Ammon's horn (tissue), 1 donor: ENCODE data around the gene S1PR4.
"Not testable (repeated sequence)": the region's sequence is repeated elsewhere in the genome, so short reads cannot be mapped to it uniquely, and the experiment has no call there.

Experiments
- DNase-seq: peaks from one replicate; pipeline ENCODE4 v3.0.0-alpha.2; 2016; ENCODE audit warnings: low spot score

The S1PR4 gene

DNA sequence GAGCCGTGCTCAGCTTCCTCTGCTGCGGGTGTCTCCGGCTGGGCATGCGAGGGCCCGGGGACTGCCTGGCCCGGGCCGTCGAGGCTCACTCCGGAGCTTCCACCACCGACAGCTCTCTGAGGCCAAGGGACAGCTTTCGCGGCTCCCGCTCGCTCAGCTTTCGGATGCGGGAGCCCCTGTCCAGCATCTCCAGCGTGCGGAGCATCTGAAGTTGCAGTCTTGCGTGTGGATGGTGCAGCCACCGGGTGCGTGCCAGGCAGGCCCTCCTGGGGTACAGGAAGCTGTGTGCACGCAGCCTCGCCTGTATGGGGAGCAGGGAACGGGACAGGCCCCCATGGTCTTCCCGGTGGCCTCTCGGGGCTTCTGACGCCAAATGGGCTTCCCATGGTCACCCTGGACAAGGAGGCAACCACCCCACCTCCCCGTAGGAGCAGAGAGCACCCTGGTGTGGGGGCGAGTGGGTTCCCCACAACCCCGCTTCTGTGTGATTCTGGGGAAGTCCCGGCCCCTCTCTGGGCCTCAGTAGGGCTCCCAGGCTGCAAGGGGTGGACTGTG lies 1.2 kb downstream of the S1PR4 start:
- DNase-seq, result no peak

DNA sequence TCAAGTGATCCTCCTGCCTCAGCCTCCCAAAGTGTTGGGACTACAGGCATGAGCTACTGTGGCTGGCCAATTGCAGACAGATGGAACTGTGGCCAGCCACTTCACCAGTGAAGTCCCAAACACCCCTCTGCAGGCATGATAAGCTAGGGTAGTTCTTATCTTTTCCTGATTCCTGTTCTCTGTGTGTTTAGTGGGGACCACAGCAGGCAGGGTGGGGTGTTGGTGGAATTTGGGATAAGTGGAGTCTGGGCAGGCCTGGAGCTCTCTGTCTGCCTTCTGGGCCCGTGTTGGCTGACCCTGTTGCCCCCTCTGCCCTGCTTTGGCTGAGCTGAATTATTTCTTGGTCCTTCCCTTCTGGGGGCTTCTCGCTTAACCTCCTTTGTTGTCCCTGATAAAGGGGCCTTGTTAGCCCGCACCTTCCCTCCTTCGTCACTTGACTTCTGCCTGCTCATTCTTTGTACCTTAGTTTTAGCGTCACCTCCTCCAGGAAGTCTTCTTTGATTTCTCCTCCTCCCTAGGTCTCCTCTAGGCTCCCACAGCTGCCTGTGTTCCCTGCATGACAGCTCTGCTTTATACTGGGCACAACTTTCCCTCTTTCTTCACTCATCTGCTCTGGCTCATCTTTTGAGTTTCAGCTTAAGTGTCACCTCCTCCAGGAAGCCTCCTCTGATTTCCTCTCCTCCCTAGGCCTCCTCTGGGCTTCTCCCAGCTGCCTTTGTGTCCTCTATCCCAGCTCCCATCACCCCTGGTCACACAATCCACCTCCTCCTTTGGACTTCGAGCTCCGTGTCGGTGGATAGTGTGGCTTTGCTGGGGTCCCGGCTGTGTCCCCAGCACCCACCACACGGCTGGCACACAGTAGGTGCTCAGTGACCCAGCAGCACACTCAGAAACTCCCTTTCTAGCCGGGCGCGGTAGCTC lies 5.4 kb downstream of the S1PR4 start:
- DNase-seq, result no peak

- no peak for DNase-seq
Measured at GRCh38 chr19:3184847-3185460, 6.4 kb downstream of the S1PR4 start.

GRCh38 chr19:3185461-3186159 lies 7.0 kb downstream of the S1PR4 start, which contains the start of gene NCLN:
Gene NCLN (plus strand): TSS chr19:3185930. CDS start chr19:3186031, 101 bp downstream.
- peak; percentile 98 for DNase-seq

- DNase-seq, result no peak
Measured at GRCh38 chr19:3186160-3186688, 7.7 kb downstream of the S1PR4 start.

GRCh38 chr19:3186891-3187661 lies 8.5 kb downstream of the S1PR4 start:
- no peak for DNase-seq

DNA sequence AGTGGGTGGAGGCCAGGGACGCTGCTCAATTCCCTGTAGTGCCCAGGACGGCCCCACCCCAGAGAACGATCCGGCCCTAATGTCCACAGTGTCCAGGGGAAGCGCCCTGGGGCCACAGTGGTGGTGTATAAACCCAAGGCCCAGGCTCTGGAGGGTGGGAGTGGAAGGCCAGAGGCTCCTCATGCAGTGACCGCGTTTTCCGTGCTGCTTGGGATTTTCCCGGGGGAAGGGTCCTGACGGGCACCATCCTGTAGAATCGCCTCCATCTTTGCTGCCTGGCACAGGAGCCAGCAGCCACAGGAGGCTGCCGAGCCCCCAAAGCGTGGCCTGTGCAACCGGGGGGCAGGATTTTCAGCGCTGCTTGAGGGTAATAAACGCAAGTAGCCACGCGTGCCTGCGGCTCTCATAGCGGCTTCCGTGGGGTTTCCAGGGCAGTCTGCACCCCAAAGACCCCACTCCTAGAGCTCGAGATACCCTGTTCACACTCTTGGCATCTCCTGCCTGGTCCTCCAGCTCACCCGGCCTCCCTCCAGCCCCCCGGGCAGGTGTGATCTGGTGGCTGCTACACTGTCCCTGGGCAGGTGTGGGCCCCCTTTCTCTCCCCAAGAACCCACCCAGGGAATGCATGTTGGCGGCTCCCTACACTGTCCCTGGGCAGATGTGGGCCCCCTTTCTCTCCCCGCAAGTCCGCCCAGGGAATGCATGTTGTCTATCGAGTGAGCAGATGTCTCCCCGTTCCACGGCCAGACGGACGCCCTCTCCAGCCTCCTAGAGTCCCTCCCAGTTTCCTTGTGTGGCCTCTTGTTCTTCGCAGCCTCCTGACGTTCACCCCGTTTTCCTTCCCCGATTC lies 9.3 kb downstream of the S1PR4 start:
- DNase-seq, result no peak

DNA sequence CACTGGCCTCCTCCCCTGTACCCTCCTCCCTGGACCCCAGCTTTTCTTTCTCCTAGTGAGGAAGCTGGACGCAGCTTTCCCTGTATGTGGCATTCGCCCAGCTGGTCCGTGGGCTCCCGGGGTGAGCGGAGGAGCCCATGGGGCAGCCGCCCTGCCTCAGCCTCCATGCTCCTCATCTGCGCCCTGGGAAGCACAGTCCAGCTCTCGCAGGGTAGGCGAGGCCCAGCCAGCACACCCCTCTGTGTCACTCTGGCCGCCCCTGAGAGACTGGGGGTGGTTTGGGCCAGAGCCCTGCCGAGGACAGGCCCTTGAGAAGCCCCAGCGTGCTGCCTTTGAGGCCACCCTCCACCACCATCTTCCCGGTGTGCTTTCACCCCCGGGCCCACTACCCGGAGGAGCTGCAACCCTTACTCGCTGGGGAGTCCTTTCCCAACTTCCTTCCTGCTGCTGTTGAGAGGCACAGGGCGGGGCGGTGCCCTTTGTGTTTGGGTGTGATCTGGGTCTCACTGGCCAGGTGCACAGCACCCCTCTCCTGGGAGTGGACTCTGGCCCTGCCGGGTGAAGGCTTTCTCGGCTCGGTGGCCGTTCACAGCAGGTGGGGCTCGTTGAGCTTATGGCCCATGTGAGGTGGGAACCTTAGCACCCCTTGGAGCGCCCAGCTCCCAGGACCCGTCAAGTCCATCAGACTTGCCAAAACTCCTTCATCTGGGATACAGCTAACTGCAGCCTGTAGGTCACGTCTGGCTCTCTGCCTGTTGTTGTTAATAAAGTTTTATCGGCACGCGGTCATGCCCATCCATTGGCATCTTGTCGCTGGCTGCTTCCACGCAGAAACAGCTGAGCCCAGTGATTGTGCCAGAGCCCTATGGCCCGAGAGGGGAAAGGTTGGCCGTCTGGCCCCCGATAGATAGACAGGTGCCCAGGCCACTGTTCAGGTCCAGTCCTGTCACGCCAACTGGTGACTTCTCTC lies 10.3 kb downstream of the S1PR4 start:
- no peak for DNase-seq

DNA sequence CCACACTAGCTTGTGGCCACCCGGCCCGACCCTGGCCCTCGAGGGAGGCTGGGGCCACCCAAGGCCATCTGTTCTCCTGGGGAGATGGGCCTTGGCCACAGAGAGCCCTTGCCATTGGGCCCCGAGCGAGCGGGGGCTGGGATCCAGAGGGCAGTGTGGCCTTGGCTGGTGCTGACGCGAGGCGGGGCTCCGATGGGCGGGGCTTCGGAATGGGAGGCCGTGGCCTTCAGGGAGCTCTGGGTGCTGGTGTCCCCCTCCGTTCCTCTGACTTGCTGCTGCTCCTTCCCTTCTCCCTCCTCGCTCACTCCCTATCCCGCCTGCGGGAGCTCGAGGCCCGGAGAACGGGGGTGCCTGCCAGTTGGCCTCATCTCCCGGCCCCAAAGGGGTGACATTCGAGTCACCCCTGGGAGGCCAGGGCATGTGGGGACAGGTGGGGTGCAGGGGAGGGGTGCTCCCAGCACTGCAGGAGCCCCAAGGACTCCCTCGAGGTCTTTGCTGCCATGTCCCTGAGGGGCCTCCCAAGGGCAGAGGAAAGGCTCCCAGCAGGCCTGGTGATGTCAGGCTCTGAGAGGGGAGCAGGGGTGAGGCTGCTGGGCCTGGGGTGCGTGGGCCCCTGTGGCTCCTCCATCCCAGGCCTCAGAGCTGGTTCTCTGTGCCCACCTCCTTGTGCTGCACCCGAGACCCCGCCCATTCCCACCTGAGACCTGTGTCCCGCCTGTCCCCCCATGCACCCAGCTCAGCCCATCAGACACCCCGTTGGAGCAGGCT lies 11.3 kb downstream of the S1PR4 start:
- no peak for DNase-seq

GRCh38 chr19:3190470-3190770 lies 11.9 kb downstream of the S1PR4 start:
- no peak for DNase-seq

- DNase-seq, result no peak
Measured at GRCh38 chr19:3190921-3191805, 12.6 kb downstream of the S1PR4 start.

GRCh38 chr19:3191806-3192104 lies 13.2 kb downstream of the S1PR4 start:
- DNase-seq, result not testable (repeated sequence)

DNA sequence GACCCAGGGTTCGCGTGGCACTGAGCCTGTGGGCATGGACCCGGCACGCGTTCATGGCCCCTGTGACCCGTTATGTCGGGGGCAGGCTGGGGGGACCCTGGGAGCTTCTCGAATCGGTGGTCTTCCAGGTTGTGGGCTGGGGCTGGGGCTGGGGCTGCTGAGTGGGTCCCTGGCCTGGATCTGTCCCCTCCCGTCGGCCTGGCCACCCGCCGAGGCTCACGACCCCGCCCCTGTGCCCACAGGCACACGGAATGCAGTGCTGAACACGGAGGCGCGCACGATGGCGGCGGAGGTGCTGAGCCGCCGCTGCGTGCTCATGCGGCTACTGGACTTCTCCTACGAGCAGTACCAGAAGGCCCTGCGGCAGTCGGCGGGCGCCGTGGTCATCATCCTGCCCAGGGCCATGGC lies 13.7 kb downstream of the S1PR4 start:
- DNase-seq, result no peak

DNA sequence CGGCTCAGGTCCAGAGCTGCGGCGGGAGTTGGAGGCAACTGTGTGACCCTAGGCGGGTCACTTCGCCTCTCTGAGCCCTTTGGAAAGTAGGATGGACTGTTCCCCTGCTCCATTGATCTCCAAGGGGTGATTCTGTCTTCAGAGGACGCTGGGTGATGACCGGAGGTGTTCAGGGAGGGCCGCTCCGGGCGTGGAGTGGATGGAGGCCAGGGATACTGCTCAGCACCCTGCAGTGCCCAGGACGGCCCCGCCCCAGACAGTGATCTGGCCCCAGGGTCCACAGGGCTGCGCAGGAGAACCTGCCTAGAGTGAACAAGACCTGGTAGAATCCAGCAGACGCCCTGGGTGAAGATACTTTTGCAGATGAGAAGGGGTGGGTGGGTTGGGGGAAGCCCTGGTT lies 14.1 kb downstream of the S1PR4 start:
- DNase-seq, result no peak

GRCh38 chr19:3193256-3194105 lies 14.9 kb downstream of the S1PR4 start:
- DNase-seq, result no peak

DNA sequence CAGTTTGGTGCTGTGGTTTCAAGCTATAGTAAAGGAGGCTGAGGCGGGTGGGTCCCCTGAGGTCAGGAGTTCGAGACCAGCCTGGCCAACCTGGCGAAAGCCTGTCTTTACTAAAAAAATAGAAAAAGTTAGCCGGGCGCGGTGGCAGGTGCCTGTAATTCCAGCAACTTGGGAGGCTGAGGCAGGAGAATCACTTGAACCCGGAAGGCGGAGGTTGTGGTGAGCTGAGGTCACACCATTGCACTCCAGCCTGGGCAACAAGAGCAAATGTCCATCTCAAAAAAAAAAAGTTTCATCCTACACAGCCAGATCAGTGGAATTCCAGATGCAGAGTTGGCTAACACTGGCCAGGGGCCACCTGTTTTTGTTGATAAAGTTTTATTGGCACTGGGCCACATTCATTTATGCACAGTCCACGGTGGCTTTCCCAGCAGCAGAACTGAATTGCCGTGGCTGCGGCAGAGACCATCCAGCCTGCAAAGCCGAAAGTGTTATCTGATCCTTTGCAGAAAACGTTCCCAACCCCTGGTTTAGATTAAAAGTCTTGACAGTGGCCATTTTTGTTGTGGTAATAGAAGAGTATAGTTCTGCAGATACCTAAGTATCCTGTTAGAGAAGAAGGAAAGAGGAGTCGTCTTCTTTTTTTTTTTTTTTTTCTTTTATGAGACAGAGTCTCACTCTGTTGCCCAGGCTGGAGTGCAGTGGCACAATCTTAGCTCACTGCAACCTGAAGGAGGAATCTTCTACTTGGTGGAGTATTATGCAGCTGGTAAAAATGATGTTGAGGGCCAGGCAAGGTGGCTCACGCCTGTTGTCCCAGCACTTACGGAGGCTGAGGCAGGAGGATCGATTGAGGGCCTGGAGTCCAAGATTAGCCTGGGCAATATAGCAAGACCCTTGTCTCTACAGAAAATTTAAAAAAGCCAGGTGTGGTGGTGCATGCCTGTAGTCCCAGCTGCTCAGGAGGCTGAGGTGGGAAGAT lies 15.8 kb downstream of the S1PR4 start:
- no peak for DNase-seq
